ENCODE data around the gene DAPK2. TPM values are rescaled to one million over a fixed set of nuclear protein-coding genes. Genes with fewer than 3 reads are reported as not detected.

Gene DAPK2
- total and polyA plus RNA-seq, 2 donors (not counting 1 experiment from before 2014, with no cell fraction given), result 14.4 to 21.4 TPM

DNA sequence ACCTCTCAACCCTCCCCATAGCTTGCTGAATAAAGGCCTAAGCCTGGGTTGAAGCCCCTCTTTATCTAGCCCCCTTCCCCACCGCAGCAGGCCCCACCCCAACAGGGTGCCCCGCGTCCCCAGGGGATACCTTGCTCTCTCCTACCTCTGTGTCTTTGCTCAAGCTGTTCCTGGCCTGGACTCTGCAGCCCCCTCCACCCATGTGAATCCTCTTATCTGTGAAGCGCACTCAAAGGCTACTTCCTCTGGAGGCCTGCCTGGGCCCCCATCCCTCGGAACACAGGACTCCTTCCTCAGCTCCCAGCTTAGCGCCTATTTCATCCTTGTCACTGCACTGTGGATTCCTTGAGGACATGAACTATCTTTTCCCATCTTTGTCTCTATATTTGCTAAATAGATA, 151.1 kb downstream of the DAPK2 start:
- Histone ChIP-seq H3K79me2 (ENCODE audit: control insufficient read depth, insufficient read depth, low read length) (no peaks in the 10 kb centered on the region), H4K20me1 (ENCODE audit: control insufficient read depth, extremely low read depth, insufficient read depth, low read length) (no peaks in the 10 kb centered on the region), H3K27ac (ENCODE audit: insufficient read depth, low read length) (no peak overlapping the region), H3K9ac (ENCODE audit: insufficient read depth, low read length) (no peak overlapping the region), H3K4me2 (ENCODE audit: extremely low read depth, insufficient read depth, low read length) (no peak overlapping the region), H3K9me3 (ENCODE audit: control insufficient read depth, insufficient read depth, low read depth, low read length) (no peaks in the 10 kb centered on the region), H2AFZ (ENCODE audit: low read length) (no peak overlapping the region), H3K4me1 (ENCODE audit: control insufficient read depth, extremely low read depth, insufficient read depth, low read length) (peaks cover 12% of the 10 kb centered on the region), H3K4me3 (replicated peaks in 1 of 4; ENCODE audit: control extremely low read depth in 1 of 4, insufficient read depth in 1 of 4, low read depth in 3 of 4, low read length in 4 of 4) (no peak overlapping the region), H3K36me3 (ENCODE audit: control insufficient read depth, insufficient read depth, low read length) (no peaks in the 10 kb centered on the region), H3K27me3 (ENCODE audit: control insufficient read depth, insufficient read depth, low read length) (peaks cover 3% of the 10 kb centered on the region)
- TF ChIP-seq, protein P1, sequence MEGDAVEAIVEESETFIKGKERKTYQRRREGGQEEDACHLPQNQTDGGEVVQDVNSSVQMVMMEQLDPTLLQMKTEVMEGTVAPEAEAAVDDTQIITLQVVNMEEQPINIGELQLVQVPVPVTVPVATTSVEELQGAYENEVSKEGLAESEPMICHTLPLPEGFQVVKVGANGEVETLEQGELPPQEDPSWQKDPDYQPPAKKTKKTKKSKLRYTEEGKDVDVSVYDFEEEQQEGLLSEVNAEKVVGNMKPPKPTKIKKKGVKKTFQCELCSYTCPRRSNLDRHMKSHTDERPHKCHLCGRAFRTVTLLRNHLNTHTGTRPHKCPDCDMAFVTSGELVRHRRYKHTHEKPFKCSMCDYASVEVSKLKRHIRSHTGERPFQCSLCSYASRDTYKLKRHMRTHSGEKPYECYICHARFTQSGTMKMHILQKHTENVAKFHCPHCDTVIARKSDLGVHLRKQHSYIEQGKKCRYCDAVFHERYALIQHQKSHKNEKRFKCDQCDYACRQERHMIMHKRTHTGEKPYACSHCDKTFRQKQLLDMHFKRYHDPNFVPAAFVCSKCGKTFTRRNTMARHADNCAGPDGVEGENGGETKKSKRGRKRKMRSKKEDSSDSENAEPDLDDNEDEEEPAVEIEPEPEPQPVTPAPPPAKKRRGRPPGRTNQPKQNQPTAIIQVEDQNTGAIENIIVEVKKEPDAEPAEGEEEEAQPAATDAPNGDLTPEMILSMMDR (conservative IDR thresholded peaks at IDR 0.05 in 1 of 2, IDR thresholded peaks at IDR 0.05 in 1 of 2; ENCODE audit: low read depth in 1 of 2, low read length in 2 of 2), result no peak
- no peak for TF ChIP-seq EZH2 (IDR thresholded peaks at IDR 0.05; ENCODE audit: low read length, missing control alignments)
- DNase-seq (ENCODE audit: low read depth in 2 of 2), result no peak

DNA sequence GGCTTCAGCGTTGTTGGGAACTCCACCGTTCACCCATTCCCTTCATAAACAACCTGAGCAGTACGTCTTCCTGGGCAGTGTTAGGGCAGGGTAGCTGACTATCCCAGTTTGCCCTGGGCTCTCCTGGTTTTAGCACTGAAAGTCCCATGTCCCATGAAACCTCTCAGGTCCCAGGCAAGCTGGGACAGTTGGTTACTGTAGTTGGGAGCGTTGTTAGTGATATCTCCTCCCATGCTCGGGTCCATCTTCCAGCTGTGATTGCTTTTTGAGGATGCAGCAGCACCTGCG, 151.7 kb downstream of the DAPK2 start:
- no peak overlapping the region for H3K4me3 ChIP-seq (replicated peaks in 1 of 4; ENCODE audit: control extremely low read depth in 1 of 4, insufficient read depth in 1 of 4, low read depth in 3 of 4, low read length in 4 of 4)
- TF ChIP-seq, protein P1 (conservative IDR thresholded peaks at IDR 0.05 in 1 of 2, IDR thresholded peaks at IDR 0.05 in 1 of 2; ENCODE audit: low read depth in 1 of 2, low read length in 2 of 2), result no peak
- no peak for TF ChIP-seq EZH2 (IDR thresholded peaks at IDR 0.05; ENCODE audit: low read length, missing control alignments)
- no peak overlapping the region for H2AFZ ChIP-seq (ENCODE audit: low read length)

DNA sequence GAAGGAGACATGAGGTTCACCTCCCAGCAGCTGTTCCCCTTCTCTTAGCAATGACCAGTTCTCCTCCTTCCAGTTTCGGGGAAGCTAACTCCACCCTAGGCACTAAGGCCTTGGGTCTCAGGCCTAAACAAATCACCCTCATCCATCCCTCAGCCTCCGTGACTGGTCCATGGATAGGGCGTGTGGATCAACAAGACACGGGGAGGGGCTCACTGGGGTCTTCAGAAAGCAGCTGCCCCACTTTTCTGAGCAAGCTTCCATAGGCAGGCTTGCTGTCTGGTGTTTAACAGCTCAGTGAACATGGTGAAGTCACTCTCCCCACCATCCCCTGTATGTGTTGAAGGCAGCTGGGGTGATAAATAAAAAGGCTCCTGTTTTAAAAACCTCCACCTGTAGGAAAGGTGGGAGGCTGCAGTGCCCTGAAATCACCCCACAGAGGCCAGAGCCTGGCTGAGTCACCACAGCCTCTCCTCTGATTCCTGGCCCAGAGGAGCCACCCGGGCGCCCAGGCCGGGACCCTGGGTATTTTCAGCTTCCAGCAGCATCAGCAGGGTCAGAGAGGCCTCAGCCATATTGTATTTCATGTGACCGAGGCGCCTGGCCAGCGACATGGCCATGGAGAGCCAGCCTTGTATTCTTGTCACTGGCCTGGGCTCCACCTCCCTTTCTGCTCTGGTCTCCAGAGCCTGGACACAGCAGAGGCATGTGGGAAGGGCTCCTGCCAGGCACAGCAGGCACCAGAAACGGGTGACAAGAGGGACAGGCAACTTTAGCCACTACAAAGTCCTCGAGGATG, 152.2 kb downstream of the DAPK2 start:
- H3K27ac ChIP-seq (ENCODE audit: insufficient read depth, low read length), result no peak overlapping the region
- no peaks in the 10 kb centered on the region for H3K9me3 ChIP-seq (ENCODE audit: control insufficient read depth, insufficient read depth, low read depth, low read length)
- no peaks in the 10 kb centered on the region for H3K36me3 ChIP-seq (ENCODE audit: control insufficient read depth, insufficient read depth, low read length)
- no peak overlapping the region for H2AFZ ChIP-seq (ENCODE audit: low read length)
- DNase-seq (ENCODE audit: low read depth in 2 of 2), result no peak
- peaks cover 3% of the 10 kb centered on the region for H3K27me3 ChIP-seq (ENCODE audit: control insufficient read depth, insufficient read depth, low read length)
- no peak overlapping the region for H3K4me2 ChIP-seq (ENCODE audit: extremely low read depth, insufficient read depth, low read length)
- H4K20me1 ChIP-seq (ENCODE audit: control insufficient read depth, extremely low read depth, insufficient read depth, low read length), result no peaks in the 10 kb centered on the region
- no peak overlapping the region for H3K4me3 ChIP-seq (replicated peaks in 1 of 4; ENCODE audit: control extremely low read depth in 1 of 4, insufficient read depth in 1 of 4, low read depth in 3 of 4, low read length in 4 of 4)
- no peak overlapping the region for H3K9ac ChIP-seq (ENCODE audit: insufficient read depth, low read length)
- H3K4me1 ChIP-seq (ENCODE audit: control insufficient read depth, extremely low read depth, insufficient read depth, low read length), result peaks cover 12% of the 10 kb centered on the region
- no peaks in the 10 kb centered on the region for H3K79me2 ChIP-seq (ENCODE audit: control insufficient read depth, insufficient read depth, low read length)
- TF ChIP-seq, protein P1 (conservative IDR thresholded peaks at IDR 0.05 in 1 of 2, IDR thresholded peaks at IDR 0.05 in 1 of 2; ENCODE audit: low read depth in 1 of 2, low read length in 2 of 2), result no peak
- TF ChIP-seq EZH2 (IDR thresholded peaks at IDR 0.05; ENCODE audit: low read length, missing control alignments), result no peak

More for the DNA sequence above, 151.7 kb downstream of the DAPK2 start:
- H3K9ac ChIP-seq (ENCODE audit: insufficient read depth, low read length), result no peak overlapping the region
- peaks cover 3% of the 10 kb centered on the region for H3K27me3 ChIP-seq (ENCODE audit: control insufficient read depth, insufficient read depth, low read length)
- no peaks in the 10 kb centered on the region for H3K79me2 ChIP-seq (ENCODE audit: control insufficient read depth, insufficient read depth, low read length)
- H3K4me1 ChIP-seq (ENCODE audit: control insufficient read depth, extremely low read depth, insufficient read depth, low read length), result peaks cover 12% of the 10 kb centered on the region
- no peaks in the 10 kb centered on the region for H3K9me3 ChIP-seq (ENCODE audit: control insufficient read depth, insufficient read depth, low read depth, low read length)
- H3K36me3 ChIP-seq (ENCODE audit: control insufficient read depth, insufficient read depth, low read length), result no peaks in the 10 kb centered on the region
- no peak overlapping the region for H3K27ac ChIP-seq (ENCODE audit: insufficient read depth, low read length)
- no peak overlapping the region for H3K4me2 ChIP-seq (ENCODE audit: extremely low read depth, insufficient read depth, low read length)
- DNase-seq (ENCODE audit: low read depth in 2 of 2), result no peak
- no peaks in the 10 kb centered on the region for H4K20me1 ChIP-seq (ENCODE audit: control insufficient read depth, extremely low read depth, insufficient read depth, low read length)

All from fibroblast of lung (primary cell).